GM19240 (cell line): ENCODE results near the gene CLBA1.

Source experiments
- DNase-seq: peaks from one replicate; pipeline ENCODE4 v3.0.0; 2011; ENCODE audit warnings: low spot score; ENCODE audit not compliant: insufficient read length

The CLBA1 gene

DNA sequence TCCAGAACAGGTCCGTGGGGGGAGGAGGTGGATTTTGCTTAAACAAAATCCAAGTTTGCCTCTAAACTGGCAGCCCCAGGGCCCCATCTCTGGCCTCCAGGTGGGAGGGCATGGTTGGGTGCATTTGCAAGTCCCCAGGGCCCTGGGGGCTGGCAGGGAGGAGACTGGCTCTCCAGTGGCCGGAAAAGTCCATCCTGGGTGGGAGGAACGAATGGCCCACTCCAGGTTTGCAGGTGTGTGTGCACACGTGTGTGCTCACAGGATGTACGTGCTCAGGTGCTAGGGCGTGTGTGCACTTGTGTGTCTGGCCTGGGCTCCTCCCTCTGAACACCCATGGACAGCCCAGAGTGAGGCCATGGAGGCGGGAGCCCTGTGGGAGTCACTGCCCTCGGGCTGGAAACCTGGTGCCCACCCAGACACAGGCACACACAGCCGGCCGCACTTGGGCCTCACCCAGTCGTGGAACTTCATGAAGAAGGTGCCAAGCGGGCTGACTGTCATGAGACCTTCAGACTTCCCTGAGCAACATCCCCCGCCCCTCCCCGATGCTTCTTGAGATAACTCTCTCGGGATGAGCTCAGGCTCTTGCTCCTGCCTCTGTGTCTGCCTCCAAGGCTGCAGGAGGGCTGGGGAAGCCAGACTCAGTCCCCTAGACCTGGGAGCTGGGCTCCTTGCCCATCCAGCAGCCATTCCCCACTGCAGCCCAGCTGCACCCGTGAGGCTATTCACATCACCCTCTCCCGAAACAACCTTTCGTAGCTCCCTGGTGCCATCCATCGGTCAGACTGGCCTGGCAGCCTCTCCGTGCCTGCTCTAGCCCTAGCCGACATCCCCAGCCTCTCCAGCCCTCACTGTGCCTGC lies 16.8 kb upstream of the CLBA1 start:
- no peak for DNase-seq

GRCh38 chr14:104969741-104970230 lies 15.8 kb upstream of the CLBA1 start:
- DNase-seq = no peak

- DNase-seq = no peak
Measured at GRCh38 chr14:104970231-104971068, 15.1 kb upstream of the CLBA1 start.

DNA sequence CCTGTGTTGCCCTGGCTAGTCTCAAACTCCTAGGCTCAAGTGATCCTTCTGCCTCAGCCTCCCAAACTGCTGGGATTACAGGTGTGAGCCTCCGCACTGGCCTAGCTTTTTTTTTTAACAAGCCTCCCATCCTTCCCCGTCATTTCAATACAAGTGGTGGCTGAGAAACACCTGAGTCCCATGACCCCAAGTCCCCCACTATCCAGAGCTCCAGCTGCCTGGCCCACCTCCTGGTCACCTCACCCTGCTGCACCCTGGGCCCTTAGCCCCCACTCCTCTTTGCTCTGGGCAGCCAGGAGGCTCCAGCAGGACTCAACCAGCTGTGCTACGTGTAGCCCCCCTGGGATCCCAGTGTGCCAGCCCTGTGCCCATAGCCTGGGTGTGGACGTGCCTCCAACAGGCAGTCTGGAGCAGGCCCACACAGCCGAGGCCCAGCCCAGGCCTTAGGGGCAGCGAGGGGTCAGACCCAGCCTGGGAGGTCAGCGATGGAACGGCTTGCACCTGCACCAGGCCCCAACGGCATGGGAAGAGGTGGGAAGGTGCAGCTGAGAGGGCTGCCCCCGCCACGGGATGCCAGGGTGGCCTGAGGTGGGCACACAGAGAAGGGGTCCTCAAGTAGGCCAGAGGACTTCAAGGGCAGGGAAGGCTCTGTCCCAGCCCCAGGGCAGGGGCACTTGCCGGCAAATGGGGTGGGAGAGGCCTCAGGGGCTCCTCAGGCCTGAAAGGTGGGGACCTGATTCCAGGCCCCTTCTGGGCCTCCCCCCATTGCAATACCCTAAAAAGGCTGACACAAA lies 13.9 kb upstream of the CLBA1 start:
- DNase-seq = no peak

DNA sequence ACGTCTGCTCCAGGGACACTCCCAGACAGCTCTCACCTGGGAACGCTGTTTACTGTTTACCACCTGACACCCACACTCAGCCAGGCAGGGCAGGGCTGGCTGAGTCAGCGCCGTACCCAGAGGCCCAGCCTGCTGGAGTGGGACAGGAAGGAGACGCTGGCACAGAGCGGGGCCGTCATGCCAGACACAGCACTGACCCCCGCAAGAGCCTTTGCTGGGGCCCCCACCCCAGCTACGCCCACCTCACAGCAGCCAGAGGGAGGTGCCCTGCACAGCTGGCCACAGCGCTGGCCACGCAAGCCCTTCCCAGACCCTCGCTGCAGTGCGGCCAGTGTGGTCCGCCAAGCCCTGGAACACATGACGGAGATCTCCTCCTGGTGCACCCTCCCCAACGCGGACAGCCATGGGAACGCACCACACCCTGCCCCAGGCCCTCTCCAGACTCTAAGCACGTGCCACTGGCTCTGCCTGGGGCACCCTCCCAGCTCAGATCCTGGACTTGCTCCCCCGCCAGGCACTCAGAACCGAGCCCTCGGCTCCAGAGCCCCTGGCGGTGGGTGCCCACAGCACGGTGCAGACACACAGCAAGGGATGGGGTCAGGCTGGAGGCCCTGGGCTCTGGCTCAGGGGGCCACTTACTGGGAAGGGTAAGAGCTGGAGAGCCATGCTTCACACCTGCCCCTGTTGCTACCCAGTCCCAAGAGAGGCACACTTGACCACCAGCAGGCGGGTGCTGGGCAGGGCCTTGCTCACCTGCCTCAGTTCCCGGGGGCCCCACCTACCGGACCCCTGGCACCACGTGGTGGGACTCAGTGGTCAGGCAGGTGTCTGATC lies 13.1 kb upstream of the CLBA1 start:
- no peak for DNase-seq

- DNase-seq = no peak
Measured at GRCh38 chr14:104973135-104973384, 12.5 kb upstream of the CLBA1 start.

DNA sequence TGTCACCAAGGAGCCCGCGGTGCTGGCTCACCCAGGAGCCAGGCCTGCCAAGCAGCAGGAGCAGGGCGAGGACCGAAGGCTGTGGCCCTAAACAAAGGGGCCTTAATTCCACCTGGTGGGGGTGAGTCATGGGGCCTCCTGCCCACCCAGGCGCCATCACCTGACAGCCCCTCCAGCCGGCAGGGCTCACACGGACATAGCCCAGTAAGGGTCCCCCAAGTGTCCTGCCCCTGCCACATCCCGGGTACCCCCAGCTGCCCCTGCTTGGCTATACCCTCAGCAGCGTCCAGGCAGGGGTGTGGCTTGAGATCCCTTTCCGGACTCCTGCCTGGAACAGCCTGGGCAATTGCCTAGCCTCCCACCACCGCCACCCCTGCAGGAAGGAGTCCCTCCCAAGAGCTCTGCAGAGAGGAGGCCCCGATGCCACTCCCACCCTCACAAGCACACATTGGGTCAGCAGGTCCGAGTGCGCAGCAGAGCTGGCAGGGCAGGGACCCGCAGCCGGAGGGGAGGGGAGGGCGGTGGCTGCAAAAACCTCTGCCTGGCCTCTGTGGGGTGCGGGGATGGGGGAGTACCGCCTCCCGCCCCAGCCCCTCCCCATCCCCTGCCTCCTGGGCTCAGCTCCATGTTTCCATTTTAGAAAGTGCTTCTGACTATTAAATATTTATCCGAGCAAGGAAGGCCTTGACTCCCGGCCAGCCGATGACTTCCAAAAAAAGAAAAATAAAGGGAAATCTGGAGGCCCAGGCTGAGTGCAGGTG lies 12.0 kb upstream of the CLBA1 start:
- DNase-seq = no peak

- no peak for DNase-seq
Measured at GRCh38 chr14:104974146-104974541, 11.4 kb upstream of the CLBA1 start.

DNA sequence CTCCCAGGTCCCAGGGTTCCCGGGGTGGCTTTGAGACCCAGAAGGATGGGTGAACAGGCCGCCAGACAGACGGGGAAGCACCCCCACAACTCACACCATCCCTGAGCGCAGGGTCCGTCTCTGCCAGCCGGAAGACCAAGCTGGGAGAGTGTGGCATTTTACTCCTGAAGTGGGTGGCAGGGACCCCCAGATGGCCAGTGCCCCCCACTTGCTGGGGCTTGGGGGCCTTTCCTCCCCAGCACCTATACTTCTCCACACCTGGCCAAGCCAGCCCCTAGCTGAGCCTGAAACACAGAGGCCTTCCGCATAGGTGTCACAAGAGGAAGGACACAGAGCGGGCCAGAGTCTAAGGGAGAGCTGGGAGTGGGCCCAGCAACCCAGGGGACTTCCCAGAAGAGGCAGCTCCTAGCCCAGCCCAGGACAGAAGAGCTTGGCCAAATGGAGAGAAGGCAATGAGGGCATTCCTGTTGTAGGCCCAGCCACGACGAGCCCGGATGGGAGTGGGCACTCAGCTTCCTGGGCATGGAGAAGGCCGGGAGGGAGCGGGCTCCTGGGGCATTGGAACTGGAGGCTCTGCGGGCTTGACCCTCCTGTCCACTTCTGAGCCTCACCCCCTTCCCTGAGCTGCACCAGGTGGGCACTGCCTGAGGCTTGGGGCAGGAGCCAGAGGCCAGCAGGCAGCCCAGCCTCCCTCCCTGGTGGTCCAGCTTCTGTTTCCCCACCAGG lies 10.8 kb upstream of the CLBA1 start:
- DNase-seq = no peak

DNA sequence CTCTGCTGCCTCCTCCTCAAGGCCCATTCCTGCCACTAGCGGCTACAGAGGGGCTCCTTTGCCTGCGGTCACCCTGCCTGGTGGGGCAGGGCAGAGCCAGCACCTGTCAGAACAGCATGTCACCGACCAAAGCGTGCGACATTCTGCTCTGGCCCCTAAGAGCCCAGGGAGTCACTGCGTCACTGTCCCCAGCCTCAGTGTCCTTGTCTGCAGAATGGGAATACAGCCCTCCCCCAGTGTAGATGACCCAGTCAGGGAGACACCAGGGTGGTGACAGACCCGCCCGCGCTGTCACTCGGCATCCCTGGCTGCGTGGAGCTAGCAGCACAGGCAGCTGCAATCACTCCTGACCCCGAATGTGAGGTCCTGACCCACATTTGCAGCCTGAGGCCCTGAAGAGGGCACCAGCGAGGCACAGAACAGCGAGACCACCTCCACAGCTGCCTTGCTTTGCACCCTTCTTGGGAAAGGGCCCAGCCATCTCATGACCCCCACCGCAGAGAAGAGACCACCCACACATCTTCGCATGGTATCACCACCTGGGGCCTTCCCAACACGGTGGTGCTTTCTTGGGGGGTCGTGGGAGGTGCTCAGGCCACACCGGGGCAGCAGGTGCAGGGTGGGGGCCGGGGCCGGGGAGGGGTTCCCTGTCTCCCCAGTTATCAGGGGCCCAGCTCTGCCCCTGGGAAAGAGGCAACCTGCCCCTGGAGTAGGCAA lies 9.9 kb upstream of the CLBA1 start:
- no peak for DNase-seq

GRCh38 chr14:104976198-104977007 lies 9.2 kb upstream of the CLBA1 start:
- peak; percentile 84 for DNase-seq

DNA sequence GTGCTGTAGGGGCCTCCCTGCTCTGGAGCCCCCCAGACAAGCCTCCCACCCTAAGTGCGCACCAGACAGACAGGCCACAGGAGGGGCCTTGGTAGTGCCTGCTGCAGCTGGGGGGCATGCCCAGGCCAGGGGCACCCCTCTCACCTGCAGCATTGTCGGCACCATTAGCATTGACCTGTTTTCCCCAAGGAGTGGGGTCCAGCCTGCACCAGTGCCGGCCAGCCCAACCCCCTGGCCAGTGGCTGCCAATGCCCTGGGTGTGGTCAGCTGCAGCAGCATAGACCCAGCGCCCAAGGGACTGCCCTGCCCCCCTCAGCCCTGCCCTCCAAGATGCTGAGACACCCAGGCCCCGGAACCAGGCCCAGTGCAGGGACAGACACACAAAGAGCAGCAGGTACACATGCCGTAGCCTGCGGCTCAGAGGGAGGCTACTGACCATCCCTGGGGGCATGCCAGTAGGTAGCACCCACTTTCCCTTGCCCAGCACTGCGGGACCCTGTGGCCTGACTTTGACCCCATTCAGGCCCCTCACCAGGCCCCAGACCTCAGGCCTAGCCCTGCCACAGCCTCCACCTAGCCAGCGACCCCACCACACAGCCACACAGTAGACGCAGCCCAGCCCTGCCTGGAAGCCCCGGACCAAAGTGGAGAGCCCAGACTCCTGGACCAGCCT lies 8.4 kb upstream of the CLBA1 start:
- no peak for DNase-seq

GRCh38 chr14:104977681-104978653 lies 7.6 kb upstream of the CLBA1 start, which contains the start of gene AHNAK2:
Gene AHNAK2, minus strand, starts transcription at chr14:104978374. Its CDS starts 137 bp downstream, at chr14:104978237.
- no peak for DNase-seq

DNA sequence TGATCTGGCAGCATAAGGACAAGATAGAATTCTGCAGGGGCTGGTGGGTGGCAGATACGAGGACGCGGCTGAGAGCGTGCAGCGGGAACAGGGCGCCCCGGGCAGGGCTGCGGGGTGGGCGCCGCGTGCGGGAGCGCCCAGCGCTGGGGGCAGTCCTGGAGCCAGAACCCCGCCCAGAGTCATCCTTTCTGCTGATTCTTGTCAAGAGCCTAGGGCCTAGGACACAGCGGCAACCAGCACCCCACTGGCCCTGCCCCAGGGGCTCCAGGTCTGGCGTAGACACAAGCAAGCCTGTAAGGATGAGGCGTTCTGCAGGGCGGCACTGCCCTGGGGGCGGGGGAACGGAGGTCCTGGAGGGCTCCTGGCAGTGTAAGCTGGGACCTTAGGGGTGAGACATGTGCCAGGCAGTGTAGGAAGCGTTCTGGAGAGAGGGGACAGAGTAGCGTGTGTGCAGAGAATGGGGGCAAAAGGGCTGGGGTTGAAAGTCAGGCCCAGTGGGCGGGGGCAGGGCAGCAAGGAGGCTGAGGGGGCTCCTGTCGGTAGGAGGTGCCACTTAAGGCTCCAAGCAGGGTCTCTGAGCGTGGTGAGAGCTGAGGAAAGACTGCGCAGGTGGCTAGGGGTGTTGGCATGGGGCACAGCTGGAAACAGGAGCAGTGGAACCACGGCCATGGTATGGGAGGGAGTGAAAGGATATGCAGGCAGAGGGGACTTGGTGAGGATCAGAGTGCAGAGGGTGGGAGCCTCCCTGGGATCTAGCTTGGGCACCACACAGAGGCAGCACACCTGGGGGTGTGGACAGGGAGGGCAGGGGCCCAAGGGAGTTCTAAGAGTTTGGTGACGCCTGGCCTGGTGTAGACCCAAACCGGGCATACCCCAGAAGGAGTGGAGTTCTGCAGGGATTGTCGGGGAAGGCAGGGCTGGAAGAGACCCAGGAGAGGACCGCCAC lies 6.6 kb upstream of the CLBA1 start:
- no peak for DNase-seq
